HG02763 (cell line): ENCODE data around the gene ZNF516.
"Not testable (repeated sequence)": the region's sequence is repeated elsewhere in the genome, so short reads cannot be mapped to it uniquely, and the experiment has no call there.

Experiments
- ATAC-seq: cut with Tn5 transposase; IDR thresholded peaks from one replicate; pipeline ENCODE4 v1.9.1; 2021; ENCODE audit warnings: mild to moderate bottlenecking, moderate library complexity; ENCODE audit not compliant: unreplicated experiment

Gene ZNF516

GRCh38 chr18:76473521-76473920 is 21.5 kb downstream of the ZNF516 start:
- ATAC-seq, result not testable (repeated sequence)

DNA sequence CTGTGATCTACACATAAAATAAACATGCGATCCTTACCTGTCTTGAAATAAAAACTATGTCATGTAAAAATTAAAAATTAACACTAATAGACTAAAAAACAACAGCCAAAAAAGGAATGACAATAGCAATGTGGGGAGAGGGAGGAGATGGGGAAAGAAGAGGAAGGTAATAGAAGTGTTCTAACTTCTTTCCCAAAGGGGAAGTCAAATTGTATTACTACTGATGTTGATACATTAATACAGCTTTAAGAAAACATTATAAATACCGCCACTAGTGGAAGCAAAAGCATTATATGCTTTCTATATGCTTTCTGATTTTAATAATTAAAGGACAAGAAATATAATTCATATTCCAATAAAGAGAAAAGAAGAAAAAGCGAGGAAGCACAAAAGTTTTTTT is 22.2 kb downstream of the ZNF516 start:
- ATAC-seq, result no peak

DNA sequence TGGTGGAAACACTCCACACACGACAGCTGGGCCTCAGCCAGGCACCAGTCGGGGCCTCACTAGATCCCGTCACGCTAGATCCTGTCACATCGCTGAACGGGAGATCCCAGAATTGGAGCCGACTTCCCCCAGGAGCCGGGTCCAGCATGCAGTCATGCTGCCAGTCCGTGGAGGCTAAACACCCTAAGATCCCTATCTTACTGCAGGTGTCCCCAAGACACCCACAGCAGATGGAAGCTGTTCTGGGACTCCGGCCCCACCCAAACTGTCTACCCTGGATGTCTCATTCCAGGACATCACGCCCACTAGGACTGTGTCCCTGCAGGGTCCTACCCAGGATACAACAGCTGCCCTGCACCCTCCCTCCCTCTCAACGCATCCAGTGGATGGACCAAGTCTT is 23.4 kb downstream of the ZNF516 start:
- no peak for ATAC-seq

GRCh38 chr18:76468345-76469304 is 26.4 kb downstream of the ZNF516 start:
- ATAC-seq, result no peak

DNA sequence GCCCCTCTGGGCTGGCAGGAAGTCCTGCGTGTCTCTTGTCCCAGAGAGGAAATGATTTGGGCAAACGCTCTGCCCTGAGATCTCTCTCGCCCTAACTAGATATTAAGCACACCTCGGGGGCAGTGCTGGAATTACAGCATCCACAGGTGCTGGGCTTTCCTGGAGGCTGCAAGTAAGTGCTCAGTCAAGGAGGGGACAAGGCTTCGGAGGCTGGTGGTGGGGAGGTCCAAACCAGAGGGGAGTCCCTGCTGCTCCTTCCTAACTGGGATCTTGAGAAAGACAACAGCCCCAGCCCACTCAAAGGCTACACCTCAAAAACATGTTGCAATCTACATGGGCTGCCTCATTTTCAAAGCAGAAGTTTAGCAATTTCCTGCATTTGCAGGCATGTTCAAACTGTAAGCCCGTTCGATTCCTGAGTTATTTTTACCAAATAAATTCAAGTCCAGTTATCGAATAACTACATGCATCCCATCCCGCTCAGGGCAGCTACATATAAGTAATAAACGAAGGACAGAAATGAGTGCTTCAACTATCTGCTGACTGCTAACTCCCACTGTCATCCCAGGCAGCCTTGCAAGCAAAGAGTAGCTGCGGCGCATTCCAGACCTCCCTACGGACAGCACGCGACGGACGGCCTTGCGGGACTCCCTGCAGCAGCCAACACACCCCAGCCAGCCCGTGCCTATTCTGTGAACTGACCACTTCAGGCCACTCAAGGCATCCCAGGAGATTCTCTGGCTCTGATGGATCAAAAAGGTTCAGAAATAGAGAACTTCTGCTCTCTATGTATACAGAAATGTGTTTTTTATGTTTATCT is 27.5 kb downstream of the ZNF516 start:
- no peak for ATAC-seq

GRCh38 chr18:76466410-76466991 is 28.5 kb downstream of the ZNF516 start:
- ATAC-seq, result no peak

GRCh38 chr18:76465630-76466409 is 29.2 kb downstream of the ZNF516 start:
- no peak for ATAC-seq

GRCh38 chr18:76464281-76465259 is 30.5 kb downstream of the ZNF516 start:
- no peak for ATAC-seq

DNA sequence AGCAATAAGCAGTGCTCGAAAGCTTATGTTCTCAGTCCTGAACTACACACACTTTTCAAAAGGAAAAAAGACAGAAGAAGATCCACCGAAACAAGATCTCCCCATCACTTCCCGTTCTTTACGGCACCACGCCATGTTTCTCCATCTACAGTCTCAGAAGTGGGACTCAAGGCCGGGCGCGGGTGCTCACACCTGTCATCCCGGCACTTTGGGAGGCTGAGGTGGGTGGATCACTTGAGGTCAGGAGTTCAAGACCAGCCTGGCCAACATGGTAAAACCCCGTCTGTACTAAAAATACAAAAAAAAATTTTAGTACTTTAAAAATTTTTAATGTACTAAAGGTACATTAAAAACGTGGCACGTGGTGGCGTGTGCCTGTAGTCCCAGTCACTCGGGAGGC is 31.2 kb downstream of the ZNF516 start:
- no peak for ATAC-seq

- no peak for ATAC-seq
Observed at GRCh38 chr18:76463358-76463757, 31.7 kb downstream of the ZNF516 start.

DNA sequence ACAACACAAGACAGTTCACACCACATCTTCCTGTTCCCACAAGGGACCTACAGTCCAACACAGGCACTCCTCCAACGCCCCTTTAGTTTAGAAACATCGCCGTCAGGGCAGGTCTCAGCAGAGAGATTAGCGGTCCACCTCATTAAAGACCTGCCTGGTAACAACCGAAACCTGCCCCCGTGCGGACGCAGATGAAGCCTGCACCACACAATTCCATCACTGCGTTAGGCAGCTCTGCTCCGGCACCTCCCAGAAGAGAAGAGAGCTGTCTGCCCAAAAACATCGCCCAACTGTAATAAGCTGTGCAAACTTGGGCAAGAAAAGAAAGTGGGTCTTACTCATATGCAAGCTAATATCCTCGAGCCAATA is 32.7 kb downstream of the ZNF516 start:
- no peak for ATAC-seq

GRCh38 chr18:76461692-76462325 is 33.2 kb downstream of the ZNF516 start:
- ATAC-seq, result no peak

DNA sequence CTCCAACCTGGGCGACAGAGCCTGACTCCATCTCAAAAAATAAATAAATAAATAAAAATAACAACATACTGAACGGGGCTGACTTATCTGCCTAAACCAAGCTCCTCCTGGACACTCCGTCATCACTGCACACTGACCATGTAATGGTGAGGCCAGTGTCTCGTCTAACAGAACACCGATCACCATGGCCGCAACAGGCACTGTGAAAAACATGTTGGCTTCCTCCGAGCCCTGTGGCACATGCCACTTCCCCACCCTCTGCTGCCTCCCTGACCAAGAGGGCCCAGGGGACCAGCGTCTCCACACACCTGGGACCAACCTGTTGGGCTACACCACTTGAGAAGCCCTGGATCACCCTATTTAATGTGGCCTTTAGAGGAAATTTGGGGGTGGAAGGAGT is 33.9 kb downstream of the ZNF516 start:
- no peak for ATAC-seq

- ATAC-seq, result no peak
Observed at GRCh38 chr18:76460482-76460881, 34.6 kb downstream of the ZNF516 start.

- no peak for ATAC-seq
Observed at GRCh38 chr18:76459687-76460350, 35.2 kb downstream of the ZNF516 start.

- no peak for ATAC-seq
Observed at GRCh38 chr18:76459312-76459686, 35.7 kb downstream of the ZNF516 start.

GRCh38 chr18:76458522-76459311 is 36.3 kb downstream of the ZNF516 start:
- ATAC-seq, result no peak

DNA sequence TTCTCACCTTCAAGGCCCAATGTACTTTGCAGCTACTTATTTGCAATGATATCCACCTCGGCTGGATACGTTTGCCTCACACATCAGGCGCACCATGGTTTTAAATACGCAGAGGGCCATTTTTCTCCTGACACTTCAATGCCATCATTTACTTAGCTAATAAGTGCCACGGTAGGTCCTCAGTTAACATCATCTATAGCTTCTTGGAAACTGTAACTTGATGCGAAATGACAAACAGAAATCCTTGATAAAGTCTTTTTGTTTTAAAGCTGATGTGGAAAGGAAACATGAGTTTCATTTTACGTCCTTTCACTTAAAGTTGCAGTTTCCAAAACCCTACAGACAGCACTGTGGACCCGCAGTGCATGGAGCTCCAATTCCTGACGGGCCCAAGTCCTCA is 37.1 kb downstream of the ZNF516 start:
- ATAC-seq, result no peak
